Skeletal muscle satellite cell (primary cell): ENCODE results near the gene STARD3NL.
A peak's percentile ranks its signal among the peaks of the same experiment; 100 is the strongest.
"Not testable (repeated sequence)": the region's sequence is repeated elsewhere in the genome, so short reads cannot be mapped to it uniquely, and the experiment has no call there.

ENCODE experiments used
- H3K27me3 ChIP-seq: 2 replicates; pipeline ENCODE4 v1.7.0; 2013; ENCODE audit warnings: low read length; ENCODE audit not compliant: control insufficient read depth, insufficient read depth
- H3K36me3 ChIP-seq: 2 replicates; pipeline ENCODE4 v1.7.0; 2013; ENCODE audit warnings: mild to moderate bottlenecking, control low read depth, low read length; ENCODE audit not compliant: insufficient read depth
- H3K4me1 ChIP-seq: 2 replicates; pipeline ENCODE4 v1.7.0; 2013; ENCODE audit warnings: low read length; ENCODE audit not compliant: control insufficient read depth, insufficient read depth
- H3K4me2 ChIP-seq: 2 replicates; pipeline ENCODE4 v1.7.0; 2013; ENCODE audit warnings: mild to moderate bottlenecking, low read length
- H3K4me3 ChIP-seq: 2 replicates; pipeline ENCODE4 v1.7.0; 2013; ENCODE audit warnings: low read length
- H3K9ac ChIP-seq: 2 replicates; pipeline ENCODE4 v1.7.0; 2013; ENCODE audit warnings: mild to moderate bottlenecking, low read depth, low read length, moderate library complexity
- H3K9me3 ChIP-seq: replicated peaks from 2 replicates; pipeline ENCODE4 v1.7.0; 2013; ENCODE audit warnings: mild to moderate bottlenecking, control low read depth, low read length

STARD3NL gene

DNA sequence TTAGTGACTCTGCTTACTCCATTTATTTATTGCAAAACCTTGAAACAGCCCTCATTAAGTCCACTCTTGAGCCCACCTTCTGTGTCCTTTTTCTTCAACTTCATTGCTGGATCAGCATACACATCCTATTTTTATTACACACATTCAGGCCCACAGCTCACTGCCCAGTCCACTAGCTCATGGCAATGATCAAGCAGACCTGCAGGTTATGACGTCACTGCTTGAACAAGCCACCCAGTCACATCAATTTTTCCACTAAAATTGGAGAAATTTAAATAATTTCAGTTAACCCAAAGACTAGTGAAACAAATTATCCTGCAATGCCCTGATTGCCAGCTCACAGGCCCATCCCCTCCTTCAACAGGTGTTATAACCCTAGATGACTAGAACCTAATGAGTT lies 16.0 kb upstream of the STARD3NL start:
- no peaks in the 10 kb centered on the region for H3K4me1 ChIP-seq
- no peaks in the 10 kb centered on the region for H3K27me3 ChIP-seq
- H3K4me2 ChIP-seq, result no peak overlapping the region
- no peaks in the 10 kb centered on the region for H3K36me3 ChIP-seq
- no peak overlapping the region for H3K9ac ChIP-seq
- H3K4me3 ChIP-seq, result no peak overlapping the region
- H3K9me3 ChIP-seq, result no peaks in the 10 kb centered on the region

DNA sequence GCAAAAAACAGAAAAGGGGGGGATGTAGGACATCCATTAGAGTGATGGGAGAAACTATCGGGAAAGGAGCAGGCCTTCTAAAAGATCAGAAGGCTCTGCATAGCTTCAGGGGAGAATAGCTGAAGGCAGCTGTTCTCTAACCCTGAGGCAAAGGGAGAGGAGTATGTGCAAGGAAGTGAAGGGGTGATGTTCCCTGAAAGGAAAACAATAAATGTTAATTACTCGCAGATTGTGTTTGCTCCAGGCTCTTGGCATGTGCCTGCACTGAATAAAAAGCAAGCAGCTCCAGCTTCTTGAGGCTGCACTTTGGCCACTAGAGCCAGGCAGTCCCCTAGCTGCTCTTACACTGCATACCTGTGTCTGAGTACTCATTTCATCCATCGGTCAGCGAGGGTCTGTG lies 14.4 kb upstream of the STARD3NL start:
- Histone ChIP-seq H3K9me3 (no peaks in the 10 kb centered on the region), H3K4me2 (no peak overlapping the region), H3K4me3 (no peak overlapping the region), H3K4me1 (no peaks in the 10 kb centered on the region), H3K27me3 (no peaks in the 10 kb centered on the region), H3K36me3 (no peaks in the 10 kb centered on the region), H3K9ac (no peak overlapping the region)

DNA sequence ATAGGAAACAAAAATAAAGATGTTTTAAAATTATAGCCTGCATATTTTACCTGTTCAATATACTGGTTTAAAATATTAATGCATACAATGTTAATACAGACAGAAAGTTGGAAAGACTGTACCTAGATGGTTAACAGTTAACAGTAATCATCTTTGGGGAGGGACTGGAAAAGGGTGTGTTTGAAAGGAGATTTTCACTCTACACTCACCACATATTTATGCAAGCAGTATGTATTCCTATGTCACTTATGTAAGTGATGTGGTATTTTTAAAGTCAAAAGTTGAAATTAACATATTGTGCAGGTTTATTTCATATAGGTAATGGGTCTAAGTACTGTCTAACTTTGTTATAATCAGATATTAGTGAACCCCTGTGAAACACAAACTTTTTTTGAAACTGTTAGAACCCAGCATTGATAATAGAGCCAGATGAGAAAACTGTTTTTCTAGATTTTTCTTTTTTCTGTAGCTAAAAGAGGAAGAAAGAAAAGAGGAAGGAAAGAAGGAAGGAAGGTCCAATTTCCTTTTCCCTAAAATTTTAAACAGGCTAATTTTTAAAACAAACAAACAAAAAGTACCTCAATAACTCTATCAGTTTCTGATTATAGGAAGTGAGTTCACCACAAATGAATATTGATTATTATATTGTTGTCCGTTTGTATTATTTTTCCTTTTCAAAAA lies 9.0 kb upstream of the STARD3NL start:
- Histone ChIP-seq H3K4me2 (no peak overlapping the region), H3K9me3 (no peaks in the 10 kb centered on the region), H3K4me3 (no peak overlapping the region), H3K36me3 (no peaks in the 10 kb centered on the region), H3K27me3 (no peaks in the 10 kb centered on the region), H3K9ac (no peak overlapping the region), H3K4me1 (peaks cover 10% of the 10 kb centered on the region)

DNA sequence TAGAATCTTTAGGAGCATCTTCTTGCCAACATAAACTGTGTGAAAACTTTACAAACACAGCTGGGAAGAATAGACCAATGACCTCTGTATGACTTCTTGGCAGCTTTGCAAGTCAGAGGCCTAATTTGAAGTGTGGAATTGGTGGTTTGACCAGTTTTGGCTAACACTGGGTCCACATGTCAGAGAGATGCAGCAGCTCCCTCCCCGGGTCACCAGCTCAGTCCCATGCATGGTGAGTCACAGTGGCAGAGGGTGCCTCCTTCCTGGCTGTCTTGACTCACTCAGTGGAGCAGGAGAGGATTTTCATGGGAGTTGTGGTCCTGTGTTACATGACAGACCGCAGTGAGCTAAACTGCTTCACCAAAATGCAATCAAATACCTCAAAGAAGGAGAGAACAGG lies 8.2 kb upstream of the STARD3NL start:
- Histone ChIP-seq H3K36me3 (no peaks in the 10 kb centered on the region), H3K4me2 (no peak overlapping the region), H3K27me3 (no peaks in the 10 kb centered on the region), H3K4me1 (peaks cover 10% of the 10 kb centered on the region), H3K4me3 (no peak overlapping the region), H3K9ac (no peak overlapping the region), H3K9me3 (no peaks in the 10 kb centered on the region)

DNA sequence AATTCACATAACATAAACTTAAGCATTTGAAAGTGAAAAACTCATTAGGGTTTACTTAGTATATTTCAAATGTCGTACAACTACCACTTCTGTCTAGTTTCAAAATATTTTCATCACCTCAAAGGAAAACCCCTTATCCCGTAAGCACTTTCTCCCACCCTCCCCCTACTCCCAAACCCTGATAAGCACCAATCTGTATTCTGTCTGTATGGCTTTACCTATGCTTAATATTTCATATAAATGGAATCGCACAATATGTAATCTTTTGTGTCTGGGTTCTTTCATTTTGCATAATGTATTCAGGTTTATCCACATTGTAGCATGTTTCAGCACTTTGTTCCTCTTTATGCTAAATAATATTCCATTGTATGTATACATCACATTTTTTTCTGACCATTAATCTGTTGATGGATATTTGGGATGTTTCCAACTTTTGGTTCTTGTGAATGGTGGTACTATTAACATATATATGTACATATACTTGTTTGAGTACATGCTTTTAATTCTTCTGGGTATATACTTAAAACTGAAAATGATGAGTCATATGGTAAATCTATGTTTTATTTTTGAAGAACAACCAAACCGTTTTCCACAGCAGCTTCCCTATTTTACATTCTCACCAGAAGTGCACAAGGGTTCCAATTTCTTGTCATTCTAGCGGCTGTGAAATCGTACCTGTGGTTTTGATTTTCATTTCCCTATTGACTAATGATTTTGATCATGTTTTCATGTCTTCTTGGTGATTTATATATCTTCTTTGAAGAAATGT lies 6.2 kb upstream of the STARD3NL start:
- H3K4me2 ChIP-seq, result no peak overlapping the region
- no peaks in the 10 kb centered on the region for H3K36me3 ChIP-seq
- no peak overlapping the region for H3K9ac ChIP-seq
- H3K4me3 ChIP-seq, result no peak overlapping the region
- H3K4me1 ChIP-seq, result peaks cover 10% of the 10 kb centered on the region
- H3K27me3 ChIP-seq, result no peaks in the 10 kb centered on the region
- H3K9me3 ChIP-seq, result no peaks in the 10 kb centered on the region

DNA sequence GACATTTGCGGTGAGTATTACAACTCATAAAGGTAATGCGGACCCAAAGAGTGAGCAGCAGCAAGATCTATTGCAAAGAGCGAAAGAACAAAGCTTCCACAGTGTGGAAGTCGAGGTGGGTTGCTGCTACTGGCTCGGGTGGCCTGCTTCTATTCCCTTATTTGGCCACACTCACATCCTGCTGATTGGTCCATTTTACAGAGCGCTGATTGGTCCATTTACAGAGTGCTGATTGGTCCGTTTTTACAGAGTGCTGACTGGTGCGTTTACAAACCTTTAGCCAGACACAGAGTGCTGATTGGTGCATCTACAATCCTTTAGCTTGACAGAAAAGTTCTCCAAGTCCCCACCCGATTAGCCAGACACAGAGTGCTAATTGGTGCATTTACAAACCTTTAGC lies 2.5 kb upstream of the STARD3NL start:
- H3K4me1 ChIP-seq, result peaks cover 14% of the 10 kb centered on the region
- not testable (repeated sequence) for H3K36me3 ChIP-seq, H3K27me3 ChIP-seq, H3K4me2 ChIP-seq, H3K4me3 ChIP-seq, H3K9me3 ChIP-seq, H3K9ac ChIP-seq

DNA sequence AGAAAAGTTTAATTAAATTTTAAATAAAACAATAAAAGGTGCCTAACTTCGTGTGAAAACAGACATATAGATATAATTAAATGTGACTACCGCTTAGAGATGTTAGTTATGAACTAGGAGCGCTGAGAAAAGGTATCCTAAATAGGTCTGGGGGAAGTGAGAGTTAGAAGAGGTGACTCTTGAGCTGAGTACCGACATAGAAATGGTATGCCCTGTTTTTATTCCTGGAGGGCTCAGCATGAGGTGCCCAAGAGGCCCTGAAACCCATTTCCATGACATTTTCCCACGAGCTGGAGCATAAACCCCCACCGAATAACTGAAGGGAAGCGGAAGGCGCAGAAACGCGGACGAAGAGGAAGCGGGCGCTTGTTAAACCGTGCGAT lies 433 bp upstream of the STARD3NL start:
- Histone ChIP-seq H3K27me3 (no peaks in the 10 kb centered on the region), H3K9me3 (no peaks in the 10 kb centered on the region), H3K4me3 (peak overlapping the region; percentile 85), H3K9ac (peak overlapping the region; percentile 70), H3K36me3 (no peaks in the 10 kb centered on the region), H3K4me2 (peak overlapping the region; percentile 79), H3K4me1 (peaks cover 16% of the 10 kb centered on the region)

DNA sequence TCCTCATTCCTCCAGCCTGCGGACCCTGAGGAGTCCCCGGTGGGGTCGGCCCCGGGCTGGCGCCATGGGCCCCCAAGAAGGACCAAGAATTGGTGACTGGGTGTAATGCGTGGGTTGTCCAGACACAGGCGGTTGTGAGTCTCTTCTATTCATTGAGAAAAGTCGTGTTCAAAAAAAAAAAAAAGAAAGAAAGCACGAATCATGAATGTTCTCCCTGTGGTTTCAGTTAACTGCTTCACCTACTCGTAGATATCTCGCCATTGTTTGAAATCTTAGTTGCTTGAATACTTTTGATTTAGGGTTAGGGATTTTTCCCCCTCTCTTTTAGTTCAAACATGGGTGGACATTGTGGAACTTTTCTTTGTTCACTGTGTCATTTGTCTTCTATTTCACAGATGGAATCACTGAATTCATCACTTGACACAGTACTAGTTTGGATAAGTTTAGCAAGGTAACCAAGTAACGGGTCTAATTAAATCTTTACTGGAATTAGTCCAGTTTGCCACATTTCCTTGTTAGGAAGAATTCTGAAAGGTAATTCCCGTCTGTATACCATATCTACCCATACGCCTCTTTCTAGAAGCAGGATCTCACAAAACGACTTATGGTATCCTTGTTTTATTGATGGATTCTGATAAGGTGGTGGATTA lies 775 bp downstream of the STARD3NL start:
- peak overlapping the region; percentile 79 for H3K4me2 ChIP-seq
- H3K9ac ChIP-seq, result peak overlapping the region; percentile 92
- no peaks in the 10 kb centered on the region for H3K36me3 ChIP-seq
- no peaks in the 10 kb centered on the region for H3K27me3 ChIP-seq
- H3K4me3 ChIP-seq, result peak overlapping the region; percentile 85
- H3K9me3 ChIP-seq, result no peaks in the 10 kb centered on the region
- H3K4me1 ChIP-seq, result peaks cover 16% of the 10 kb centered on the region

DNA sequence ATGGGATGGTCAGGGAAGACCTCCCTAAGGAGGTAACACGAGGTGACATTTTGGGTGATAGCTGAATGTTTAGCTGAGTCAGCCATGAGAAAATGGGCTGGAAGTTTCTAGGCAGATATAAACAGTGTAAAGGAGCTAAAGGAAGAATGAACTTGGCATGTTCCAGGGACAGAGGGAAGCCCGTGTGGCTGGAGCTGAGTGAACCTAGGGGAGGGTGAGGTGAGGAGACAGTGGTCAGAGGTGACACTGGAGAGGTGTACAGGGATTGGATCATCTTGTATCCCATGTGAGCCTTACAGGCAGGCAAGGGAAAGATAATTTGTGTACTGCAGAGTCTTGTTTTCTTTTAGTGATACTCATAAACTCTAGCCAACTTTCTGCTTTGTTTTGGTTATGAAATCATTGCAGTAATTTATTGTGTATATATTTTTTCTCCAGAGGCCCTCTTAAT lies 1.8 kb downstream of the STARD3NL start:
- Histone ChIP-seq H3K36me3 (no peaks in the 10 kb centered on the region), H3K4me3 (peak overlapping the region; percentile 85), H3K4me2 (peak overlapping the region; percentile 79), H3K4me1 (peaks cover 16% of the 10 kb centered on the region), H3K9me3 (no peaks in the 10 kb centered on the region), H3K9ac (peak overlapping the region; percentile 92), H3K27me3 (no peaks in the 10 kb centered on the region)

DNA sequence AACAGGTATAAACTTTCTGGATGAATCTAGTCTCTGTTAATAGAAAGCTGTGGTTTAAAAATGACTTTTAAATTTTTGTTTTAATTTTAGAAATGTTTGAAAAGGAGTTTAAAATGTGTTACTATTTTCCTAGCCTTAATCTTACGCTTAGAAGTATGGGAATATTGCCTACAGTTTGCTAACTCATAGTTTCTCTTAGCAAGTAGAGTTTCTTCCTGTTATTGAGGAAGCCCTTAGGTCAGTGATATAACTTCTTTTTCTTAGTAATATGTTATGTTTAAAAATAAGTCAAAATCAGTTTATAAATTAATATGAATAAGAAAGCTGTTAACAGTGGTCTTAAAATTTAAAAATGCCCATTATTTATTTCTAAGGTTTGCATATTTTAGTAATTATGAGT lies 3.1 kb downstream of the STARD3NL start:
- H3K4me2 ChIP-seq, result no peak overlapping the region
- H3K9ac ChIP-seq, result no peak overlapping the region
- H3K9me3 ChIP-seq, result no peaks in the 10 kb centered on the region
- H3K4me3 ChIP-seq, result no peak overlapping the region
- H3K27me3 ChIP-seq, result no peaks in the 10 kb centered on the region
- peaks cover 21% of the 10 kb centered on the region for H3K4me1 ChIP-seq
- no peaks in the 10 kb centered on the region for H3K36me3 ChIP-seq

DNA sequence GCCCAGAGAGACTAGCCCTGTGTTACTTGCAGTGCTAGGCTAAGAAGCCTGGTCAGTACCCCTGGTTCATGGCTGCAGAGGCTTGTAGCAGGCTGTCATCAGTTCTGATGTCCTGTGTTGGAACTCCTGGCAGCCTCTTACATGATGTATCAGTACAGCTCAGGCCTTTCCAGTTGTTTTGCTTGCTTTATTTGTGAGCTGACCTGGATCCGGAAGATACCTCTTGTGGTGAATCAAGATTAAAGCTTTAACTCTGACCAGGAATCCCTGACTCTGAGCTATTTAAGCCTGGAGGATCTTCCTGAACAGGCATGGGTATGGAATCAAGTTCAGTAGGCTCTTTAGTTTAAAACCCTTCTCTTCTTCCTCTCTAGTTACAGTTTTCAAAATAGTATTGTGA lies 4.4 kb downstream of the STARD3NL start:
- H3K4me2 ChIP-seq, result no peak overlapping the region
- H3K27me3 ChIP-seq, result no peaks in the 10 kb centered on the region
- no peak overlapping the region for H3K4me3 ChIP-seq
- H3K4me1 ChIP-seq, result peaks cover 33% of the 10 kb centered on the region
- no peaks in the 10 kb centered on the region for H3K9me3 ChIP-seq
- no peak overlapping the region for H3K9ac ChIP-seq
- no peaks in the 10 kb centered on the region for H3K36me3 ChIP-seq
